Esophagus muscularis mucosa (tissue), 4 donors: ENCODE results near the gene DNAJC6.

Source experiments
- CTCF ChIP-seq, 3 experiments: fragments of 200-600 bp in 2 of 3; fragments of 450-650 bp in 1 of 3; sonication (generic) in 2 of 3; IDR thresholded peaks; one replicate each; pipeline ENCODE4 v1.5.1; 2017 to 2019; ENCODE audit warnings: antibody characterized with exemption in 3 of 3, mild to moderate bottlenecking in 2 of 3, moderate library complexity in 1 of 3
- EP300 ChIP-seq: sonication (generic); formaldehyde crosslinking; IDR thresholded peaks from one replicate; pipeline ENCODE4 v1.6.1; 2017; ENCODE audit warnings: antibody characterized with exemption
- POLR2A ChIP-seq: fragments of 450-650 bp; IDR thresholded peaks from one replicate; pipeline ENCODE4 v1.6.1; 2017; ENCODE audit warnings: antibody characterized with exemption, moderate library complexity, mild to moderate bottlenecking, low read depth

DNA sequence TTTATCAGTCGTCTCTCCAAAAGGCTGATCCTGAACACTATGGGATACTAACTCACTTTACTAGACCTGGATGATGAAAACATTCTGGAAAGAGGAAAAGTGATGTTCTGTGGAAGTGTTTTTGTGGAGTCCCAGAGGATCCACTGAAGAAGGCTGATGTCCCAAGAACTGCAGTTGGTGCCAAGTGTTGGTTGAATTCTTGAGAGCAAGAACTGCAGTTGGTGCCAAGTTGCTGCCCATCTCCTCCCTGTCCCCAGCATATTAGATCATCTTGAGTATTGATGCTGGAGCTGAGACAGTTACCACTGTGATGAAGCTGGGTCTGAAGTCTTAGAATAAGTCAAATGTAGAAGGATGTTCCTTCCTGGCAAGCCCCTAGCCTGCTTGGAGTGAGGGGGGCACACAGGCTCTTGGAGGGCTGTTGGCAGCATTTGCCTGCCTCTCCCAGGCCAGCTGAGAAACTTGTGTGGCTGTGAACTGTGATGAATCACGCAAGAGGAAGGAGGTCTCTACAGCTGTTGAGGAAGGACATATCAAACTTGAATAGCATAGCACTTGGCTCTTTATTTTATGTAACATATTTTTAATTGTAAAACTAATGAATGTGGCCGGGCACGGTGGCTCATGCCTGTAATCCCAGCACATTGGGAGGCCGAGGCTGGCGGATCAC is 48.1 kb downstream of the DNAJC6 start:
- TF ChIP-seq CTCF (IDR thresholded peaks at IDR 0.05): no peak
- TF ChIP-seq POLR2A: no peak
- no peak for TF ChIP-seq EP300
